Posterior cingulate gyrus (tissue), 11 donors: ENCODE measurements around the gene GABBR2.

Experiments
- DNase-seq, 10 donors: peaks; one replicate each; pipeline versions ENCODE4 v3.0.0 to v3.0.0-alpha.2; 2020 to 2021; ENCODE audit warnings: mixed read lengths in 3 of 10
- intact Hi-C: fragments of 100-400 bp; cut with DNase I; formaldehyde crosslinking; loops from one replicate; pipeline ENCODE4 v1.15.1; 2023

The GABBR2 gene

DNA sequence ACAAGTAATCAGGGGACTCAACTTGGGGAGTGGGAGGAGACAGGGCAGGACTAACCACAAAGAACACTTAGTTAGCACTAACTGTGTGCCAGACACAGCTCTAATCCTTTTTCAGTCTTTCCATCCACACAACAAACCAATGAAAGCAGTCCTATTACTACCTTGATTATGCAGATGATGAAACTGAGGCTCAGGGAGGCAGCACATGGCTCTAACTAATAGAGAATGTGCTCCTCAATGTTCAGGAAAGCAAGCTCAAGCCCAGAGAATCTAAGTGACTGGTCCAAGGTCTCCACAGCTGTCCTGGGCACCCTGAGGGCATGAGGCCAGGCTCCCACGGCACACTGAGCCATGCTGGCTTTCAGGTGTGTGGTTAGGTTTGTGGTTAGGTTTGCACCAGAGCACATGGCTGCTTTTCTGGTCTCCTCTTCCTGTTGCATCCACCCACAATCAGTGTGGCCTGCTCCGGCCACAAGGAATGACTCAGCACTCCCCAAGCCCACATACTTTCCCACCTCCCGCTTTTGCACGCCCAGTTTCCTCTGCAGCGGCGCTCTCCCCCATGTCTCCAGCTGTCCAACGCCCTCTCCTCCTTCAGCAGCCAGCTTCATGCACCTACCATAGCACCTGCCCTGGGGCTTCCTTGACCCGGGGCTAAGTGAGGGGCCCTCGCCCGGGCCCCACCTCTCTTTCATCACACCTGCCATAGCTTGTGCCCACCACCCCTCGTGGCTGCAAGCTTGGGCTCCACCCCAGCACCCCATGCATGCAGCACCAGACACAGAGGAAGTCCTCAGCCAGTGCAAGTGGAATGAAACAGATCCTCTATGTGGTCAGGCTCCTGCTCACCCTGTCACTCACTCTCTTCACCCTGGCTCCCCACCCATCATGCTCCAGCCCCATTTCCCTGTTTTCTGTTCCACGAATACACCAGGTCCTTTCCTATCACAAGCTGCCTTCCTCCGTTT, 133.1 kb downstream of the GABBR2 start:
- intact Hi-C loops, result no loop called here
- DNase-seq, result peak in 6 of 10 donors; percentile 22 to 91 (median 66)

DNA sequence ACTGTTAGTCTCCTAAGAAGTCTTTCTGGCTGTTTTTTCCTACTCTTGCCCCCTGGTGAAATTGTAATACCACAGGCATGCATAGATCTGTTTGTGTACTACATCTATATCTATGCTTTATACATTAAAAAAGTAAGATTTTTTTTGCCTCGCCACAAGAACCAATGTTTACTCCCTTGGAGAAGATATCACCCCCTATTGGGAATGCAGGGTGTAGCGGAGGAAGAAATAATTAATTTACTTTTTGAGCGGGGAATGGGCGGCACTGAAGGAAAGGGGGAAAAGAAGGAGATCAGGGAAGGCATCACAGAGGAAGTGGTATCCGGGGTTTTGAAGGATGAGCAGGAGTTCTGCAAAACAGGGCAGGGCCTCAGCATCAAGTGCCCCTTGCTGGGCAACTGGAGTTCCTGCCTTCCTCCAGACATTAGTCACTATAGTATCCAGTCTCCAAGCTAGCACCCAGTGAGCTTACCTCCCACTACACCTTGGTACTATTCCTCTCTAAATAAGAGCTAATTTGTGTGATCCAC, 134.9 kb downstream of the GABBR2 start:
- intact Hi-C loops, result no loop called here
- no peak for DNase-seq

DNA sequence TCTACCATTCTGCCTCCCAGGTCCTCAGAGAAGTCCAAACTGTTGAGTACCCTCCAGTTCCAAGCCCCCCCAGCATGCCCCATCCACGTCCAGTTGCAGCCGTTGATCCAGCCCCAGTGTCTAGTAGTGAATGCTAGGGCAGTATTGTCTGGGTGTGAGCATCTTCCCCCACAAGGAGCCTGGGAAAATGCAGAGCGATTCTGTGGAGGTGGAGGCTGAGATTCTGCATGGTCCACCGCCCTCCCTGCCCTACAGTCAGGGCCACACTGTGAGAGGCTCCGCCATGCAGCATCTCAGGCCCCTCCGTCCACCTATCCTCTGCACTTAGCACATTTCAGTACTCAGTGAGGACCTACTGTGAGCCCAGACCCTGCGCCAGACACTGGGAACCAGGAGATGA, 135.9 kb downstream of the GABBR2 start:
- peak in 1 of 10 donors; percentile 67 for DNase-seq
- intact Hi-C loops, result no loop called here

DNA sequence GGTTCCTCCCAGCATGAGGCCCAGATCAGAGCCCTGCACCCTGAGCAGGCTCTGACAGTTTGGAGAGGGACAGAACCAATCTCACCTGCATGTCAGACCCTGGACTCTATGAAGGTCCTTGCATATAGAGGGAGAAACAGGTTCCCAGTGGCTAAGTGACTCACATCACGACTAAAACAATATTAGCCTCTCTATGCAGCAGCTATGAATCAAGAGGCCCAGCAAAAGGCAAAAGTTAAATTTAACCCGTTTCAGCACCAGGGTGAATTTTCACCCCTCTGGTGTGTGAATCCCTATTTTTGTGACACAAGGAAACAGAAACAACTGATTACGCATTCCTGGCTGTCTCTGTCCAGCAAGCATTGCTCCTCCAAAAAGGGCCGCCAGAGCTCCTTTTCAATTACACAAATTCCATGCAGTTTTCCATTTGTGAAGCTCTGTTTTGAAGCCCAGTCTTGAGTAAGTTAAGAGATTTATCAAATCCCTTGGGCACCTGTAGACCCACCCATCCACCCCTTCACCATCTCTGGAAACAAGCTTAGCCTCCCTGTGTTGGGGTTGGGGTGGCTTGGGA, 136.6 kb downstream of the GABBR2 start:
- intact Hi-C loops, result no loop called here
- DNase-seq, result peak in 1 of 10 donors; percentile 17

DNA sequence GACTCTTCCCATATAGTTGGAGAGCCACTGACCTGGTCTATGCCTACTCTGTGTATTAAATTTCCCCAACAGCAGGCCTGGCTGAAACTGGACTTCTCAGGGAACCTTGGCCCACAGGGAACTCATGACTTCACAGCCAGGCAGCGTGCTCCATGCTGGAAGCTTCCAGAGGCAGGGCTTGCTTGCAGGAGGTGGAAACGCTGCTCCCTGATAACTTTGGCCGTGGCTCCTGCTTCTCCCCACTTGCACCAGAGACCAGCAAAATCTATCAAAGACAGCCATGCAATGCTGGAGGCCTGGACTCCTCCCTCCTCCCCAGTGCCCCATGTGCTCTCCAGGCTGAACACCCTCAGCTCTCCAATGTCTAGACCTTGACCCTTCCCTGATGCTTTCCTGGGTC, 137.1 kb downstream of the GABBR2 start:
- intact Hi-C loops, result no loop called here
- peak in 2 of 10 donors; percentile 62 to 81 for DNase-seq

DNA sequence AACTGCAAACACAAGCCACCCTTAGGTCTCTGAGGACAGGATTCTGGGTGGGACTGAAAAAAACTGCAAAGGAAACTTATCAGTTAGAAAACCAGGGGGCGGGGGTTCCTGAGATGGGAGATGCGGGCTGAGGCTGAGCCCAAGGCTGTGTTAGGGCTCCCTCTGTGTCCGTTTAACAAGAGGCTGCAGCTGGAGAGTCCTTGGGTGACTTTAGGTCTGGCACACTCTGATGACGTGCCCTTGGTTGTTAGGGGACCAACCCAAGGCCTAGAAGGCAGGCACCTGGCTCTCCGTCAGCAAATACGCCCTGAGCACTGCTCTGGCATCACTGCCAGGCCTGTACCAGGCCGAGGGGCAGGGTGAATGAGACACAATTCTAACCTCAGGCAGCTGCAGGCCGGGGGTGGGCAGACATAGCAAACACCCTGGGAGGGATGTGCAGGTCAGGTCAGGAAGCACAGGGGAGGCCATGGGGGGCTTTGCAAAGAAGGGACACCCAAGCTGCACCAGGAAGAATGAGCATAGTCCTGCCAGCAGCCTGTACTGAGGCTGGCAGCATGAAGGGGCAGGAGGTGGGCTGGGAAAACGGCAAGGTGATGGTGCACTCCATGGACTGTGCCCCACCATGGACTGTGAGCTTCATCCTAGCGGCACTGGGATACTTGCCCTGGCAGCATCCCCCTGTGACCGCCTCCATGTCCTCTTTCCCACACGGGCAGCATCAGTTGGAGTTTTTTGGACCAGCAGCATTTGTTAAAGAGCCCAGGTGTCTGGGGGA, 137.9 kb downstream of the GABBR2 start:
- DNase-seq, result peak in 3 of 10 donors; percentile 32 to 85 (median 80)
- intact Hi-C loops, result no loop called here

DNA sequence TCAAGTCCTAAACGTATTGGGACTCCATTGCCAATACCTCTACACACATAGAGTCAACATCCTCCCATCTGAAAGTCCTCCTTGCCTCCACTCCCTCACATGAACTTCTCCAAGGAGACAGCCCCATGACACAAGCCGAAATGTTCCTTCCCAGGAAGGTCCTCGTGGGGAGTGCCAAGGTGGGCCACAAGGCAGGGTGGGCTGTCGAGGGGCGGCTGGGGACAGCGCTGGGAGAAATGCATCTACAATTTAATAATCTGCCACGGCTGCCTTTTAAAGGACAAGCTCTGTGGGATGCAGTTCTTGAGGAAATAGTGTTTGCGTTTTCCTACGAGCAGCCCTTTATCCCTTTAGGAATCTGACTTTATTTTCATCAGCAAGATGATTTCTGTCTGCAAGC, 138.7 kb downstream of the GABBR2 start:
- intact Hi-C loops, result no loop called here

DNA sequence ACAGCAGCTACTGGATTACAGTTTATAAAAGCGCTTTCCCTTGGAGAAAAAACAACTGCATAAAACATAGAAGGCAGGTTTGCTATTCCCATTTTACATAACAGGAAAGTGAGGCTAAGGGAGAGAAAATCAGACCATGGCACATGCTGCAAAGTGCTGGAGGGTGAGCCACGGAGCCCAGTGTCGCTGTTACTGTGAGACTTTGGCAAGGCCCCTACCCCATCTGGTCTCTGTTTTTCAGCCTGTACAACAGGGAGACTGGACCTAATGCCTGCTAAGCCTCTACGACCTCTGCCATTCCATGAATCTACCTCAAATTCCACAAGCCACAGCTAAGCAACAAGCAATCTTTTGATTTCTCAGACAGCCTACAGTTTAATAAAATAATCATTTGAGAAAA, 139.2 kb downstream of the GABBR2 start:
- DNase-seq, result no peak
- intact Hi-C loops, result no loop called here

More for the DNA sequence above, 138.7 kb downstream of the GABBR2 start:
- peak in 1 of 10 donors; percentile 58 for DNase-seq

DNA sequence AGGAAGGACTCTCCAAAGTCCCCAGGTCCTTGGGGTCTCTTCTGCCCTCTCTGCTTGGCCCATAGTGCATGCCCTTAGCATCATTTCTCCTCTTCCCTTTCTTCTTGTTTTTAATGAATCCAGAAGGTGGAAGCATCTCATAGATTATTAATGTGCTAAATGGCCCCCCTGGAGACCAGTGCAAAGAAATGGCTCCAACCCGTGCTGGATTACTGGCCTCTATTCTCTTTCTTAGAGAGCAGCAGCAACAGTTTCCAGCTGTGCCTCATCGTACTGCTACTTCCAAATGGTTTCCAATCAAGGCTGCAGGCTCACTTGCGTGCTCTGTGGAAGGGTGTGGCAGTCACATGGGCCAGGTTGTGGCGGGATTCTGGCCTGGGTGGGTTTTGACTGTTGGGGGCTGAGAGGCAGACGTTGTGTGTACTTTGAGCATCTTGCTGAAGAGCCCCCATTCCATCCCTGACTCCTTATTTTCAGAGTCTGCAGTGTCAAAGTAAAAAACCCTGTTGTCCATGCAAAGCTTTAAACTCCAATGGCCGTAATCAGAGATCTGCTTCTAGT, 139.7 kb downstream of the GABBR2 start:
- no peak for DNase-seq
- intact Hi-C loops, result no loop called here

DNA sequence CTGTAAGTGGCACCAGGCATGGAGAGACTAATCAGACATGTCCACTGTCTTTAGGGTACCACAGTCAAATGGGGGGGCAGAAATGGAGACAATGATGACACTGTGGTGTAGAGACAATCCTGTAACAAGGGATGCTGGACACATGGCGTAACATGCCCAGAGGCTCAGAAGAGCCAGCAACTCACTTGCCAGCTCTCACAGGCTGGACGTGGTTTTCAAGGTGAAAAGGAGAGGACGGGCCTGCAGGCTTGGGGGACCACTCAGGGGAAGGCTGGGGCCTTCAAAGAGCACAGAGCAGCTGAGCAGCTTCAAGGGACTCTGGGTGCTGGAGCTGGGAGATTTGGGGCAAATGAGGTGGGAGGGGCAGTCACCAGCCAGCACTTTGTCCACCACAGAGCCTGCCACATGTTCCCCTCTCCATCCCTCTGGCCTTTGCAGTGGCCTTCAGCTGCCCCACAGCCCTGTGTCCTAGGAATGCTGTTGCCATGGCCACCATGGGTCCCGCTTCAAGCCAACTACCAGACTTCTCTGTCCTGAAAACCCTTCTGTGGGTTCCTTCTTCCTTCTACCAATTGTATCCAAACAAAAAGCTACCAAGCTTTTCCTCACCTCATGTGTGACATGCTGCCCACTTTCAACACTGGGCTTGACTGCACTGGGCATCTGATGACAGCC, 140.4 kb downstream of the GABBR2 start:
- intact Hi-C loops, result no loop called here
- DNase-seq, result peak in 1 of 10 donors; percentile 35

DNA sequence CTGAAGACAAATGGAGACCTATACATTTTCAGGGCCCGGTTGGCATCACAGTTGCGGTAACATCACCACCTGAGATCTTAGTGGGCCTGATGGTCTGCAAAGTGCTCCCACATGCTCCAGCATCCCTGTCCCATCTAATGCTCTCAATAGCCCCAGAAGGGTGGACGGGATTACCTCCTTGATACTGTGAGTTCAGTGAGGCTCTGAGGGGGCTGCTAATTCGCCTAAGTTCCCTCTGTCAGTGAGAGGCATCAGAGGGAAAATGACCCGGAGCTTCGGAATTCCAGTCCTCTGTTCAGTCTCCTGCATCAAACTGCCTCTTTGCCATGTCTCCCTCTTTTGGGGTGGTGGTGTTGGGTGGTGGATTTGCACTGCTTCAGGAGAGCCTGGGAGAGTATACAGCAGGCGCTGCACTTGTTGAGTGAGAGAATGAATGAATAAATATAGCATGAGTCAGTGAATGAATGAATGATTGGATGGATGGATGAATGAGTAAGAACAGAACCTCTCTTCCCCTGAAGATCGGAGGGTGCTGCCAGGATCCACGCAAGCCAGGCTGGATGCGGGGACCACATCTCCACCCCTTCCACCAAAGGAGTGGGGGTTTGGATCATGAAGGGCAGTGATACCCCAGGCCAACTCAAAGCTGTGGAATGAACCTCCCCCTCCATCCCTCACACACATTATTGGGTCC, 141.0 kb downstream of the GABBR2 start:
- intact Hi-C loops, result no loop called here
- no peak for DNase-seq

DNA sequence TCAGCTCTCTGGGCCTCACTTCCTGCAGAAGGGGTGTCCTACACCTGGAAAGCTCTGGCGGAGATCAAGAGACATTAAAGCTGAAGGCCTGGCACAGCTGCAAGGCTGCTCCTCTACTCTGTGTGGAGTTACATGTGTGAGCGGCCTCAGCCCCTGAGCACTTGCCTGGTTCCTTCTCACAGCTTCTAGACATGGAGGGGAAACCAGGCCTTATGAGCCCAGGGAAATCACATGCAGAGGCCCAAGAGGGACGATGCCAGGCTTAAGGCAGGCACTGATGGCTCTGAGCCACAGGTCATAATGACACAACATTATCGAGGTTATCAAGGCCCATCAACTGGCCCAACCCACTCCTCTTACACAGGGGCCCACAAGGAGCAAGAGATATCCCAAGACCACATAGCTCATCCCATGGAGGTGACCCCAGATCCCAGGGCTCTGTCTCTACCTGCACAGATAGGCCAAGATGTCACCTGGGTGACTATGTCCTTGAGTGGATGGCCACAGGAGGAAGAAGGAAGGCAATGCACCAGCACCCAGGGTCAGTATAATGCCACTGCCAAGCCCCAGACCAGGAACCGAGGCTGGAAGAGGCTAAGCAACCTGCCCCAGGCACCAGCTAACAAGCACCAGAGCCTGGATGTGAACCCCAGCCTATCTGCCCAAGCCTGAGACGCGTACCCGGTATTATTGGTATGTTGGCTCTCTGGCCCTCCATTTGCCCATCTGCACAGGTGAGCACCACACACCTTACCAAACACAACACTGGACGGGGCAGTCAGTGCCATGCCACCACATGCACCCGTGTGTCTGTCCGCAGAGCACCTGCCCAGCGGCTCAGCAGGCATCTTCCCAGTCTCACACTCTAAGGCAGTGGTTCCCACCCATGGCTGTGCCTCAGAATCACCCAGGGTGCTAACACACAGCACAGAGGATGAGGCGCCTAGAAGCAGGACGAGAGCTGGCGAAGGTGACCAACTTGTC, 143.3 kb downstream of the GABBR2 start:
- intact Hi-C loops, result no loop called here

DNA sequence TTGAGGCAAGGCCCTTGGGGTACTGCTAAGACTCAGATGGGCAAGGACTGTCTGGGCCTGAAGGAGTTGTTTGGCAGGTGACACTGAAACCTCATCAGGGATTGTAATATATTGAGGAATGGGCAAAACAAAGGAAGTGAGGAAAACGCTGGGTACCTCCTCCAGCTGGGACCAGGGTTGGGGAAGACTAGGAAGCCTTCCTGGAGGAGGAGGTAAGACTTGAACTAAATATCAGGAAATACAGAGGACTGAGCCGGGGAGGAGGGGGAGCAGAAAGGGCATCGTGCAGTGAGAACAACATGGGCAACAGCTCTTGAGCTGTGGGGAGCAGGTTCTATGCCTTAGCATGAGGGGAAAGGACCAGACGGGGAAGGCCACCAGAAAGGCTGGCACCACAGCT, 144.0 kb downstream of the GABBR2 start:
- no peak for DNase-seq
- intact Hi-C loops, result no loop called here

More for the DNA sequence above, 143.3 kb downstream of the GABBR2 start:
- peak in 1 of 10 donors; percentile 77 for DNase-seq

DNA sequence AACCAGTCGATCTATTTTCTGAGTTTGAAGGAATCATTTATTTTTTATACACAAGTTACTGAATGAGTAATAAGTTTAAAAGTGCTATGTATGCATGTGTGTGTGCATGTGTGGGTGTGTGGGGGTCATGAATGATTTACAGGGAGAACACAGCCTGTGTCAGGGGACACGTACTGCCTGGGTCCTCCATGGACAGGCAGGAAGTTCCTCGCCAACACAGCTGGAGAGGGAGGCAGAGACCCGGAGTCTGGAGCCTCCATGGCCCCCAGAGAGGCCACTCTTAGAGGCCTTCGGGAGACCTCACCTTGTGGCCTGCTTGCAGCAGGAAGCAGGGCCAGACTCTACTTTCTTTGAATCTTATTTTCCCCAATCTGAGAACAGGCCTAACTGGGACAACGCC, 144.7 kb downstream of the GABBR2 start:
- DNase-seq, result no peak
- intact Hi-C loops, result no loop called here

DNA sequence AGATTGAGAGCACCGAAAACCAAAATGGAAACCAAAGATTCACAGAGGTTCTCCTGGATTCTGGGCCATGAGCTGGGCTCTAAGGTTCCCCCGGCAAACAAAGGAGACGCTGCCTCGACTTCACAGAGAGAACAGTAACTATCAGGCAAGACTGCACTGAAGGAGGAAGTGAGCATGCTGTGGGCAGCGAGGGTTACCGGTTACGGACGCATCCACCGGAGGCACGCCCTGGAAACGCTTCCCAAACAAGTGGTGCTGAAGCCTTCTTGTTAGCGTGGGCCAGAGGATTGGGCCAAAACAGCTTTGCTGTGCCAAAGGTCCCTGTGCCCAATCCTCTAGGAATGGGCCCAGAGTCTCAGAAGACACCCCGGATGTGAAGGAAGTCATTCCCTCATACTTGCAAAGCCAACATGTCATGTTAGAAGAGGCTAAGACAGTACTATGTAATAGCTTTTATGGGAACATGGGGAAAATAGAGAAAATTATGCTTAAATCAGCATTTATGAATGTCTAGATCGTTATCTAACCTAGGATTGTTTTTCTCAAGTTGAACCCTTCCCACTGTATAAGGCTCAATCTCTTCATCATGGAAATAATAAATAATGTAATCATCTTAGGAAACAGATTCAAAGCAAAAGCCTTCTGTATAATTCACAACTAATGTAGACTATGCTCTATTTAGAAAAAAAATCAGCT, 145.4 kb downstream of the GABBR2 start:
- intact Hi-C loops, result no loop called here
- DNase-seq, result no peak

DNA sequence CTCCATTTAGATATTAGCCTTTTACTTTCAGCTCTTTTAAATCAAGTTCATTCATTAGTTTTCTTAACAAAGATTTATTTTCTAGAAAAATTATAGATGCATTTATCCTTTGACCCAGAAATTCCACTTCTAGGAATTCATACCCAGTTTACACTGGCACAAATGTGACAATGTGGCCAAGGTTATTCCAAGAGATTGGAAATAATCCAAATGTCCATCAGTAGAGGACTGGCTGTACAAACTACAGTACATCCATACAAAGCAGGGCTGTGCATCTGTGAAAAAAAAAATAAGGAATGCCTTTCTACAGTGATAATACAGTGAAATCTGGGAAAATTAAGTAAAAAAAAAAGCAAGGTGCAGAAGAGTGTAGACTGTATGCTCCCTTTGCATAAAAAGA, 149.2 kb downstream of the GABBR2 start:
- no peak for DNase-seq
- intact Hi-C loops, result no loop called here

DNA sequence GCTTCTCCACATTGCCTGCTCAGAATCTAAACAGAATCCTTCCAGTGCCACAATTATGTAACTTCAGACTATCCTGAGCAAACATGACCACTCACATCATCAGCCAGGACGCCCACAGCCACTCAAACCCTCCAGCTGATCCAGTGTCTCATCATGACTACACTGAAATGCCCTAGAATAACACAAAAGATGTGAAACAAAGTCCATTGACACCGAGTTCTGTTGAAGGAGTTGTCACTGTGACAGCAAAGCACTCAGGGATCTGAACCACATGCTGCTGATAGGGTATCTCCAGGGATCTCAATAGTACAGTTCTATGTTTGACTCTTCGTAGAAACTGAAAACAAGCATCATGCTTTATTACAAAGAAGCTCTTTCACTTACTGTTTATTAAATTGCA, 150.2 kb downstream of the GABBR2 start:
- DNase-seq, result peak in 3 of 10 donors; percentile 48 to 89 (median 81)
- intact Hi-C loops, result no loop called here
